Smooth muscle cell (in vitro differentiated cells): ENCODE results near the gene LYRM7. TPM values are rescaled to one million over a fixed set of nuclear protein-coding genes. Genes with fewer than 3 reads are reported as not detected.

Experiments
- DNase-seq: peaks from one replicate; lab custom pipeline; 2025; ENCODE audit not compliant: unreplicated experiment; lab: John Stamatoyannopoulos, UW
- H2AFZ ChIP-seq: fragments of 200-600 bp; sonication (generic); 2 replicates; pipeline ENCODE4 v1.6.0; 2016; ENCODE audit warnings: antibody characterized with exemption, low read depth, mild to moderate bottlenecking
- H3F3A ChIP-seq: fragments of 200-600 bp; sonication (generic); 2 replicates; pipeline ENCODE4 v1.6.0; 2017; ENCODE audit warnings: antibody characterized with exemption, low read depth
- H3K27ac ChIP-seq: fragments of 200-600 bp; sonication (generic); 2 replicates; pipeline ENCODE4 v1.5.1; 2016; ENCODE audit warnings: low read depth, mild to moderate bottlenecking
- H3K27me3 ChIP-seq: fragments of 200-600 bp; sonication (generic); 2 replicates; pipeline ENCODE4 v1.6.1; 2016; ENCODE audit warnings: low read depth, mild to moderate bottlenecking
- H3K36me3 ChIP-seq: fragments of 200-600 bp; sonication (generic); 2 replicates; pipeline ENCODE4 v1.5.1; 2016; ENCODE audit warnings: low read depth
- H3K4me1 ChIP-seq: fragments of 200-600 bp; sonication (generic); 2 replicates; pipeline ENCODE4 v1.5.1; 2016; ENCODE audit warnings: low read depth
- H3K4me2 ChIP-seq: fragments of 200-600 bp; sonication (generic); 2 replicates; pipeline ENCODE4 v1.6.0; 2016; ENCODE audit warnings: mild to moderate bottlenecking
- H3K4me3 ChIP-seq: fragments of 200-600 bp; sonication (generic); 2 replicates; pipeline ENCODE4 v1.5.1; 2016; ENCODE audit warnings: mild to moderate bottlenecking
- H3K79me2 ChIP-seq: fragments of 200-600 bp; sonication (generic); 2 replicates; pipeline ENCODE4 v1.6.0; 2016; ENCODE audit warnings: low read depth, mild to moderate bottlenecking
- H3K9ac ChIP-seq: fragments of 200-600 bp; sonication (generic); 2 replicates; pipeline ENCODE4 v1.6.0; 2016; ENCODE audit warnings: low read depth
- H3K9me3 ChIP-seq: fragments of 200-600 bp; sonication (generic); replicated peaks from 2 replicates; pipeline ENCODE4 v1.5.1; 2016; ENCODE audit warnings: low read depth
- H4K20me1 ChIP-seq: fragments of 200-600 bp; sonication (generic); 2 replicates; pipeline ENCODE4 v1.6.0; 2016; ENCODE audit warnings: low read depth
- WGBS: methylation state at CpG from one replicate; pipeline ENCODE4 v1.1.7; 2016; ENCODE audit warnings: low lambda C conversion rate; 5-methylcytosine and 5-hydroxymethylcytosine counted together
- polyA plus RNA-seq: library from polyadenylated mRNA; unstranded; fragments of >200 nt; fragmentation: Nextera tagmentation; extraction: Ambion mirVana; gene quantifications from 2 replicates; pipeline ENCODE4 v1.2.1, GENCODE V29; 2016
- total RNA-seq: library from RNA; depleted of rRNA; stranded (reverse); fragments of >200 nt; gene quantifications from 2 replicates; pipeline ENCODE4 v1.2.3, GENCODE V29; 2014
- TF ChIP-seq, protein P1 (sequence below): fragments of 200-600 bp; sonication (generic); IDR thresholded peaks from 2 replicates; pipeline ENCODE4 v1.5.1; 2017; ENCODE audit warnings: borderline replicate concordance, mild to moderate bottlenecking, antibody characterized with exemption; ENCODE audit not compliant: insufficient read depth, poor library complexity, severe bottlenecking

LYRM7 gene
- total and polyA plus RNA-seq, 2 experiments from 2014 or later: 6.7 to 11.5 TPM

DNA sequence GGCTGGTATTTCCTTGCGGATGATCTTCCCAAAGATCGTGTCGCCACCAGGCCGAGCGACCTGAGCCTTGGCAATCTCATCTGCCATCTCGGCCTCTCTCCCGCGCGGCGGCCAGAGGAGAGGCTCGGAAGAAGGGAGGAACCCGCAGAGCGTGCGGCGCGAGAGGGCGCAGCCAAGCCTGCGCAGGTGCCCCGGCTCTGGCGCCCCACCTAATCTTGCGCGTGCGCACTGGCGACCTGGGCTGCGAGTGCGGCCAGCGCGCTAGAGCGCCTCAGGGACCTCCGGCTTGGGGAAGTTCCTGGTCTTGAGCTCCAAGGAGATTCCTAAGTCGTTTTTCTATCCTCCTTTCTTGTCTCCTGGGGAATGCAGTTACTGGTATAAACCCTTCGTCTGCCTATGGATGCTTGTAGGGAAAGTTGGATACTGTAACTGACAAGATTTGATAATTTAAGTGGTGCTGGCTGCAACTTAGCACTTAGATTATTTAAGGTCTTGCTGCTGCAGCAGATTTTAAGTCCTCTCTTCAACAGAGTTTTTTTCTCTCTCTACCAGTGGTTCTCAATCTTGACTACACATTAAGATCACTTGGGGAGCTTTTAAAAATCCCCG is 5.5 kb upstream of the LYRM7 start, which contains the start of gene HINT1:
HINT1 (minus strand) TSS at position 138 of the 609 bp plus-strand sequence; CDS start at position 87, 51 bp downstream.
- TF ChIP-seq, protein P1, sequence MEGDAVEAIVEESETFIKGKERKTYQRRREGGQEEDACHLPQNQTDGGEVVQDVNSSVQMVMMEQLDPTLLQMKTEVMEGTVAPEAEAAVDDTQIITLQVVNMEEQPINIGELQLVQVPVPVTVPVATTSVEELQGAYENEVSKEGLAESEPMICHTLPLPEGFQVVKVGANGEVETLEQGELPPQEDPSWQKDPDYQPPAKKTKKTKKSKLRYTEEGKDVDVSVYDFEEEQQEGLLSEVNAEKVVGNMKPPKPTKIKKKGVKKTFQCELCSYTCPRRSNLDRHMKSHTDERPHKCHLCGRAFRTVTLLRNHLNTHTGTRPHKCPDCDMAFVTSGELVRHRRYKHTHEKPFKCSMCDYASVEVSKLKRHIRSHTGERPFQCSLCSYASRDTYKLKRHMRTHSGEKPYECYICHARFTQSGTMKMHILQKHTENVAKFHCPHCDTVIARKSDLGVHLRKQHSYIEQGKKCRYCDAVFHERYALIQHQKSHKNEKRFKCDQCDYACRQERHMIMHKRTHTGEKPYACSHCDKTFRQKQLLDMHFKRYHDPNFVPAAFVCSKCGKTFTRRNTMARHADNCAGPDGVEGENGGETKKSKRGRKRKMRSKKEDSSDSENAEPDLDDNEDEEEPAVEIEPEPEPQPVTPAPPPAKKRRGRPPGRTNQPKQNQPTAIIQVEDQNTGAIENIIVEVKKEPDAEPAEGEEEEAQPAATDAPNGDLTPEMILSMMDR: no peak
- WGBS: 2% methylated on average over 33 of the region's 33 CpGs
- Histone ChIP-seq H4K20me1 (no peaks in the 10 kb centered on the region), H3K27me3 (no peaks in the 10 kb centered on the region), H2AFZ (peak within 1 kb of the TSS; percentile 95), H3K4me3 (peak within 1 kb of the TSS; percentile 88), H3K27ac (peak within 1 kb of the TSS; percentile 64), H3K79me2 (peaks cover 35% of the 10 kb centered on the region), H3K4me1 (peaks cover 15% of the 10 kb centered on the region), H3F3A (no peaks in the 10 kb centered on the region), H3K9me3 (no peaks in the 10 kb centered on the region), H3K36me3 (peaks cover 10% of the 10 kb centered on the region), H3K9ac (peak within 1 kb of the TSS; percentile 68), H3K4me2 (peak within 1 kb of the TSS; percentile 99)
- peak; percentile 64 for DNase-seq

DNA sequence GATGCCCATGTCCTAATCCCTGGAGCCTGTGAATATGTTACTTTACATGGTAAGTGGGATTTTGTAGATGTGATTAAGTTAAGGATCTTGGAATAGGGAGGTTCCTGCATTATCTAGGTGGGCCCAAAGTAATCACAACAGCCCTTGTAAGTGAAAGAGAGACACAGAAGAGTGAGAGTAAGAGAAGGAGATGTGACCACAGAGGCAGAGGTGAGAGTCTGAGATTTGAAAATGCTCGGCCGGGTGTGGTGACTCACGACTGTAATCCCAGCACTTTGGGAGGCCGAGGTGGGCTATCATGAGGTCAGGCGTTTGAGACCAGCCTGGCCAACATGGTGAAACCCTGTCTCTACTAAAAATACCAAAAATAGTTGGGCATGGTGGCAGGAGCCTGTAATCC is 3.1 kb upstream of the LYRM7 start:
- no peak overlapping the region for H3K9ac ChIP-seq
- peaks cover 23% of the 10 kb centered on the region for H3K4me1 ChIP-seq
- no peak overlapping the region for H2AFZ ChIP-seq
- TF ChIP-seq, protein P1: no peak
- peaks cover 26% of the 10 kb centered on the region for H3K79me2 ChIP-seq
- H3K36me3 ChIP-seq: no peaks in the 10 kb centered on the region
- H3K4me2 ChIP-seq: no peak overlapping the region
- H3K4me3 ChIP-seq: no peak overlapping the region
- H3F3A ChIP-seq: no peaks in the 10 kb centered on the region
- no peaks in the 10 kb centered on the region for H4K20me1 ChIP-seq
- H3K27me3 ChIP-seq: no peaks in the 10 kb centered on the region
- 87% methylated on average over 5 of the region's 5 CpGs for WGBS
- no peak for DNase-seq
- H3K27ac ChIP-seq: no peak overlapping the region
- H3K9me3 ChIP-seq: no peaks in the 10 kb centered on the region

DNA sequence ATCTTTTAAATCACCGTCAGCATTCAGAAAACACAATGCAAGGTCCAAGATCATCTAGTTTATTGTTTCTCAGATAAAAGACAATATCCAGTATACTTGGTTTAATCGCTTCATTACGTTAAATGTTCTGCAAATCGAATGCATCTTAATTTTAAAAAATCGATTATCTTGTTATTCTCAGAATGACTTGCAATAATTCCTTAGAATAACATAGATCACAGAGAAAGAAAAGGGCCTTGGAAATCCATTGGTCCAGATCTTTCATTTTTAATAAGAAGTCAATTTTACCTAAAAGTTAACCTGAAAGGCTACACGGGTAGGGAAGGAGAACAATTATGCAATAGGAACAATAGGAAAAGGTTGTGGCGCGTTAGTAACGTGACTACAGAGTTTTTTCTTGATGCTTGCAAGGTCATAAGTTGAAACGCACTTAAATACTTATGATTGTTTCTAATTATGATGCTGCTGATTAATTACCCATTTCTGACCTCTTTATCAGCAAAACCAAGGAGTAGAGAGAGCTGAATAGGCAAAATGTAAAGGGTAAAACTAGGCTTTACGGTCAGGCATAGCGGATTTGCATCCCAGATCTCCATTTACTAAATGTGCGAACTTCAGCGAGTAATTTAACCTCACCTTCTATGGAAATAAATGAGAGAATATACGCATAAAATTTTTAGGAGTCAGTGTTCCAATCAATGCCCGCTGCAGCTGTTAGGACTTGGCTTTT is 769 bp upstream of the LYRM7 start:
- WGBS: 42% methylated on average over 16 of the region's 16 CpGs

More for the DNA sequence above, 769 bp upstream of the LYRM7 start:
- H3K36me3 ChIP-seq: no peaks in the 10 kb centered on the region
- peaks cover 4% of the 10 kb centered on the region for H3K79me2 ChIP-seq
- H3K4me1 ChIP-seq: peaks cover 12% of the 10 kb centered on the region
- H3K27me3 ChIP-seq: no peaks in the 10 kb centered on the region
- H3K9me3 ChIP-seq: no peaks in the 10 kb centered on the region
- H3K27ac ChIP-seq: peak overlapping the region; percentile 10
- peak overlapping the region; percentile 75 for H3K9ac ChIP-seq
- peak overlapping the region; percentile 96 for H3K4me2 ChIP-seq
- no peaks in the 10 kb centered on the region for H3F3A ChIP-seq
- no peak for DNase-seq
- TF ChIP-seq, protein P1: no peak
- H2AFZ ChIP-seq: peak overlapping the region; percentile 99
- H4K20me1 ChIP-seq: no peaks in the 10 kb centered on the region
- peak overlapping the region; percentile 79 for H3K4me3 ChIP-seq
